Measurements from ENCODE around the gene MGST3.
A peak's percentile ranks its signal among the peaks of the same experiment; 100 is the strongest.
"Not testable (repeated sequence)": the region's sequence is repeated elsewhere in the genome, so short reads cannot be mapped to it uniquely, and the experiment has no call there.

MGST3 gene

GRCh38 chr1:165659581-165659895 is 28.5 kb downstream of the MGST3 start:
- no peak for DNase-seq

- DNase-seq = no peak
Observed at GRCh38 chr1:165661703-165662102, 30.7 kb downstream of the MGST3 start.

GRCh38 chr1:165662186-165662585 is 31.2 kb downstream of the MGST3 start:
- no peak for DNase-seq

- no peak for DNase-seq
Observed at GRCh38 chr1:165666152-165666825, 35.3 kb downstream of the MGST3 start.

- DNase-seq = no peak
Observed at GRCh38 chr1:165668184-165668583, 37.1 kb downstream of the MGST3 start.

- no peak for DNase-seq
Observed at GRCh38 chr1:165671526-165671925, 40.5 kb downstream of the MGST3 start.

- no peak for DNase-seq
Observed at GRCh38 chr1:165674599-165674998, 43.6 kb downstream of the MGST3 start.

- no peak for DNase-seq
Observed at GRCh38 chr1:165675794-165676193, 44.8 kb downstream of the MGST3 start.

- no peak for DNase-seq
Observed at GRCh38 chr1:165678509-165678908, 47.5 kb downstream of the MGST3 start.

- no peak for DNase-seq
Observed at GRCh38 chr1:165679282-165680036, 48.4 kb downstream of the MGST3 start.

GRCh38 chr1:165680303-165680702 is 49.3 kb downstream of the MGST3 start:
- no peak for DNase-seq

GRCh38 chr1:165680773-165681172 is 49.7 kb downstream of the MGST3 start:
- not testable (repeated sequence) for DNase-seq

GRCh38 chr1:165683848-165684485 is 52.9 kb downstream of the MGST3 start:
- no peak for DNase-seq

- DNase-seq = no peak
Observed at GRCh38 chr1:165686121-165686970, 55.3 kb downstream of the MGST3 start.

- DNase-seq = no peak
Observed at GRCh38 chr1:165686971-165687433, 56.0 kb downstream of the MGST3 start.

- DNase-seq = no peak
Observed at GRCh38 chr1:165688046-165688445, 57.0 kb downstream of the MGST3 start.

GRCh38 chr1:165695031-165695430 is 64.0 kb downstream of the MGST3 start:
- DNase-seq = no peak

- DNase-seq = no peak
Observed at GRCh38 chr1:165696625-165697100, 65.6 kb downstream of the MGST3 start.

GRCh38 chr1:165697491-165697880 is 66.5 kb downstream of the MGST3 start:
- DNase-seq = no peak

- DNase-seq = peak; percentile 83
Observed at GRCh38 chr1:165697881-165698760, 67.1 kb downstream of the MGST3 start, which contains the start of gene ALDH9A1. TSS of gene ALDH9A1 (minus strand) at chr1:165698562. CDS start at chr1:165698558, 4 bp downstream.

GRCh38 chr1:165698761-165699052 is 67.7 kb downstream of the MGST3 start:
- DNase-seq = no peak

GRCh38 chr1:165699577-165699976 is 68.5 kb downstream of the MGST3 start:
- DNase-seq = no peak
